ENCODE measurements around the gene RNF31. TPM values are rescaled to one million over a fixed set of nuclear protein-coding genes. Genes with fewer than 3 reads are reported as not detected.
A peak's percentile ranks its signal among the peaks of the same experiment; 100 is the strongest.

The RNF31 gene
- total RNA-seq, 1 donor from 2014 or later = 25.8 TPM

DNA sequence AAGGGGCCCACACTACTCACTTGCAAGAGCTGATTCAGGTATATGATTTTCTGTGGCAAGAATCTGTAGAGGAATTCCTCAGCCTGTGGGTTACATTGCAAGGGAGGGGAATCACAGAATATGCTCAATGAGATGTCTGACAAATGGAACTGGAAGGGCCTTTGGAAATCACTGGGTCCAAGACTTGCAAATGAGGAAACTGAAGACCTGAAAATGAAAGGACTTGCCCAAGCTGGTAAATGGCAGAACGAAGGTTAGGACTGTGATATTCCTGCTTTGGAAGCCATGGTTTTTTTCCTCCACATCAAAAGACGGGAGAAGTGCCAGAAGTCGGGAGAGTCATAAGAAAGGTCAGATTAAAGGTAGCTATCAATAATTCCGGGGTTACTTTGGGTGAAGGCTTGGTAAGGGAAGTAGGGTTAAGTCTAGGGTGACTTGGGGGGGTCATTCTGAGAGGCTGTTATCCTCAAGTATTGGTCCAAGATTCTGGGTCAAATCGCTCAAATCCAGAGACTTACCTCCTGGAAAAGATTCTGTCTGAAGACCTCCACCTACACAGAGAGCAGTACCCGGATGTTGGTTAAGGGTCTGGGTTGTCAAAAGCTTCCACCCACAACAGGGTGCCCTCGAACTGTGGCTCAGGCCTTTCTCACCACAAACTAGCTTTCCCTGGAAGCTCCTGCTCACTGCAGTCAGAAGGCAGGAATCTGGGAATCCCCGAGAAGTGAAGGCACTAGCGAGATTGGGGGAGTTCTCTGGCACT is 1.4 kb upstream of the RNF31 start:
- Histone ChIP-seq H3K4me3 (ENCODE audit: low read depth, low read length) (peak overlapping the region; percentile 77), H3K27me3 (ENCODE audit: control insufficient read depth, insufficient read depth, low read length) (no peaks in the 10 kb centered on the region), H3K36me3 (ENCODE audit: control insufficient read depth, insufficient read depth, low read length) (peaks cover 15% of the 10 kb centered on the region)
- DNase-seq (ENCODE audit: low read depth) = peak; percentile 71
- no peak for TF ChIP-seq CTCF (IDR thresholded peaks at IDR 0.05; ENCODE audit: insufficient read depth, low read length, severe bottlenecking)
- FAIRE-seq = no peak

DNA sequence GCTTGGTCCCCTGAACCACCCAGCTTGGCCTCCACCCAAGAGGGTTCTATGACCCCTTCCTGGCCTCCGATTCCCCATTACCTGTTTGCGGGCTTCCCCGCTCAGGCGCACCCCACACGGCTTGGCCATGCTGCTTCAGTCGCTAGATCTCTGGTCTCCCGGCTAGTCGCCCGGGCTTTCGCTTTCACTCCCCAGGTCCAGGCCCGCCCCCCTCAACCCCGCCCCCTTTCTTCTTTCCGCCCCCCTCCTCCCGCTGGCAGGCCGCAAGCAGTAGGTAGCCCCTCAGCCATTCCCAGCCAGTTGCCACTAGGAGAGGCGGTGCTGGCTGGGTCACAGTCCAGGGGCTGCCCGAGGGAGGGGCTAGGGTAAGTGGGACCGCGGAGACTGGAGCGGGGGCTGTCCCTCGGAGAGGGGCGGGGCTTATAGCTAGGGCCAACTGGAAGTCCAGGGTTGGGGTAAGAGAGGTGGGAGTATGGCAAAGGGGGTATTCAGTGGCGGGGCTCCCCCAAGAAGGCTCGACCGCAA is 783 bp upstream of the RNF31 start, which contains the start of gene PSME2:
PSME2 (minus strand) TSS at position 158 of the 525 bp plus-strand sequence; CDS start at position 129, 29 bp downstream.
- no peak for TF ChIP-seq CTCF (IDR thresholded peaks at IDR 0.05; ENCODE audit: insufficient read depth, low read length, severe bottlenecking)
- DNase-seq (ENCODE audit: low read depth) = peak; percentile 88
- FAIRE-seq = no peak
- Histone ChIP-seq H3K4me3 (ENCODE audit: low read depth, low read length) (peak within 1 kb of the TSS; percentile 77), H3K27me3 (ENCODE audit: control insufficient read depth, insufficient read depth, low read length) (no peaks in the 10 kb centered on the region), H3K36me3 (ENCODE audit: control insufficient read depth, insufficient read depth, low read length) (peaks cover 21% of the 10 kb centered on the region)

GRCh38 chr14:24147761-24148428 is 597 bp downstream of the RNF31 start:
- FAIRE-seq (no peak), DNase-seq (ENCODE audit: low read depth) (no peak)
- Histone ChIP-seq H3K36me3 (ENCODE audit: control insufficient read depth, insufficient read depth, low read length) (peaks cover 25% of the 10 kb centered on the region), H3K4me3 (ENCODE audit: low read depth, low read length) (peak overlapping the region; percentile 77), H3K27me3 (ENCODE audit: control insufficient read depth, insufficient read depth, low read length) (no peaks in the 10 kb centered on the region)
- no peak for TF ChIP-seq CTCF (IDR thresholded peaks at IDR 0.05; ENCODE audit: insufficient read depth, low read length, severe bottlenecking)

DNA sequence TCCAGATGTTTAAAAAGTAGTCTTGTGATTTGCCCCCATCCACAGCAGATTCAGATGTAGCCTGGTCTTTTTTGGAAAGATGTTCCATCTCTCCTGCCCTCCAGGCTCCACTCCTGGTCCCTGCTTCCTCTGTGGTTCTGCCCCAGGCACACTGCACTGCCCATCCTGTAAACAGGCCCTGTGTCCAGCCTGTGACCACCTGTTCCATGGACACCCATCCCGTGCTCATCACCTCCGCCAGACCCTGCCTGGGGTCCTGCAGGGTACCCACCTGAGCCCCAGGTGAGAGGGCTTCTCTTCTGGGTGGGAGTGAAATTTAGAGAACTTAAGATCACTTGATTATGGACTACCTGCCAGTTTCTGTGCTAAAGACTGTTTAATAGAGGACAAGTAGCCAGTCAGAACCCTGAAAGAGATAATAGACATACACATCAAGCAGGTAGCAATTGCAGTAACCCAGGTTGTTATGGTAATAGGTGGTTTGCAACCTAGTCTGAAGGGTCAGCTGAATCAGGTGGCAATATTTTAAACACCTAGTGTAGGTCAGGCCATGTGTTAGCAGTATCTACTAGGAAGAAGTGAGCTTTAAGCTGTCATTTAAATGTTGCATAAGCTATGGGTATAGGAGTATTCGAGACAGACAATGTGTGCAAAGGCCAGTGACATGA is 2.1 kb downstream of the RNF31 start:
- H3K27me3 ChIP-seq (ENCODE audit: control insufficient read depth, insufficient read depth, low read length) = no peaks in the 10 kb centered on the region
- H3K36me3 ChIP-seq (ENCODE audit: control insufficient read depth, insufficient read depth, low read length) = peaks cover 24% of the 10 kb centered on the region
- no peak for DNase-seq (ENCODE audit: low read depth)
- TF ChIP-seq CTCF (IDR thresholded peaks at IDR 0.05; ENCODE audit: insufficient read depth, low read length, severe bottlenecking) = no peak
- no peak for FAIRE-seq
- no peak overlapping the region for H3K4me3 ChIP-seq (ENCODE audit: low read depth, low read length)

DNA sequence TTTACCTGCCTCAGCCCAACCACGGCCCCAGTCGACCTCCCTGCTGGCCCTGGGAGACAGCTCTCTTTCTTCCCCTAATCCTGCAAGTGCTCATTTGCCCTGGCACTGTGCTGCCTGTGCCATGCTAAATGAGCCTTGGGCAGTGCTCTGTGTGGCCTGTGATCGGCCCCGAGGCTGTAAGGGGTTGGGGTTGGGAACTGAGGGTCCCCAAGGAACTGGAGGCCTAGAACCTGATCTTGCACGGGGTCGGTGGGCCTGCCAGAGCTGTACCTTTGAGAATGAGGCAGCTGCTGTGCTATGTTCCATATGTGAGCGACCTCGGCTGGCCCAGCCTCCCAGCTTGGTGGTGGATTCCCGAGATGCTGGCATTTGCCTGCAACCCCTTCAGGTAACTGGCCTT is 2.8 kb downstream of the RNF31 start:
- TF ChIP-seq CTCF (IDR thresholded peaks at IDR 0.05; ENCODE audit: insufficient read depth, low read length, severe bottlenecking) = no peak
- H3K27me3 ChIP-seq (ENCODE audit: control insufficient read depth, insufficient read depth, low read length) = no peaks in the 10 kb centered on the region
- FAIRE-seq (no peak), DNase-seq (ENCODE audit: low read depth) (no peak)
- H3K36me3 ChIP-seq (ENCODE audit: control insufficient read depth, insufficient read depth, low read length) = peaks cover 28% of the 10 kb centered on the region
- H3K4me3 ChIP-seq (ENCODE audit: low read depth, low read length) = no peak overlapping the region

All from bronchial epithelial cell (primary cell).